ENCODE data around the gene CYCS.

DNA sequence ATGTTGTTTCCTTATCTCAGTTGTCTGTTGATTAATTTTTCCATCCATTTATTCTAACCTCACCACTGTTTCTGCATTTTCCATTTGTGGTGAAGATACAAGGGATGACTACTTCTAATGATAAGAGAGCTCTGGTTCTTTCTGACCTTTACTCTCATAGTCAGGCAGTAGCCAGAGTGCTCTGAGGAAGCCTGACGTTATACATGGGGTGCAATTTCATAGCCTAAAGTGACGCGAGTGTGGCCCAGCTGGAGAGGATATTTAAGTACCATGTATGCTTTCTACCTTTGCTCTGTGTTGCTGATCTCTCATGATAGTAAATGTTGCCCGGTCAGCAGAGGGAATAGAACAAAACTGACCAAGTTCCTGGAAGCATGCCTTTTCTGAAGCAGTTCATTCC, 33.9 kb upstream of the CYCS start:
- TF ChIP-seq, protein P1, sequence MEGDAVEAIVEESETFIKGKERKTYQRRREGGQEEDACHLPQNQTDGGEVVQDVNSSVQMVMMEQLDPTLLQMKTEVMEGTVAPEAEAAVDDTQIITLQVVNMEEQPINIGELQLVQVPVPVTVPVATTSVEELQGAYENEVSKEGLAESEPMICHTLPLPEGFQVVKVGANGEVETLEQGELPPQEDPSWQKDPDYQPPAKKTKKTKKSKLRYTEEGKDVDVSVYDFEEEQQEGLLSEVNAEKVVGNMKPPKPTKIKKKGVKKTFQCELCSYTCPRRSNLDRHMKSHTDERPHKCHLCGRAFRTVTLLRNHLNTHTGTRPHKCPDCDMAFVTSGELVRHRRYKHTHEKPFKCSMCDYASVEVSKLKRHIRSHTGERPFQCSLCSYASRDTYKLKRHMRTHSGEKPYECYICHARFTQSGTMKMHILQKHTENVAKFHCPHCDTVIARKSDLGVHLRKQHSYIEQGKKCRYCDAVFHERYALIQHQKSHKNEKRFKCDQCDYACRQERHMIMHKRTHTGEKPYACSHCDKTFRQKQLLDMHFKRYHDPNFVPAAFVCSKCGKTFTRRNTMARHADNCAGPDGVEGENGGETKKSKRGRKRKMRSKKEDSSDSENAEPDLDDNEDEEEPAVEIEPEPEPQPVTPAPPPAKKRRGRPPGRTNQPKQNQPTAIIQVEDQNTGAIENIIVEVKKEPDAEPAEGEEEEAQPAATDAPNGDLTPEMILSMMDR (IDR thresholded peaks at IDR 0.05), result no peak
- TF ChIP-seq EZH2 (IDR thresholded peaks at IDR 0.05; ENCODE audit: borderline replicate concordance, insufficient read depth, low read depth, low read length, poor library complexity, severe bottlenecking), result no peak
